HG03159 (cell line): ENCODE measurements around the gene PSMB2.

ENCODE experiments used
- ATAC-seq: cut with Tn5 transposase; IDR thresholded peaks from one replicate; pipeline ENCODE4 v1.9.1; 2021; ENCODE audit warnings: mild to moderate bottlenecking, moderate library complexity; ENCODE audit not compliant: unreplicated experiment

PSMB2 gene

GRCh38 chr1:35644204-35644603, 2.9 kb upstream of the PSMB2 start:
- no peak for ATAC-seq

- no peak for ATAC-seq
These were observed 1.2 kb upstream of the PSMB2 start for GRCh38 chr1:35642471-35642955.

GRCh38 chr1:35640380-35641232, 720 bp downstream of the PSMB2 start:
- ATAC-seq, result no peak

- ATAC-seq, result no peak
These were observed 3.9 kb downstream of the PSMB2 start for GRCh38 chr1:35637401-35637809.

GRCh38 chr1:35633547-35633946, 7.8 kb downstream of the PSMB2 start:
- ATAC-seq, result no peak

GRCh38 chr1:35631396-35631795, 9.9 kb downstream of the PSMB2 start:
- ATAC-seq, result no peak

- no peak for ATAC-seq
These were observed 12.3 kb downstream of the PSMB2 start for GRCh38 chr1:35629051-35629450.

- ATAC-seq, result no peak
These were observed 17.5 kb downstream of the PSMB2 start for GRCh38 chr1:35623832-35624231.

- no peak for ATAC-seq
These were observed 18.7 kb downstream of the PSMB2 start for GRCh38 chr1:35622510-35623178.

GRCh38 chr1:35619237-35620121, 21.8 kb downstream of the PSMB2 start:
- no peak for ATAC-seq

GRCh38 chr1:35615440-35615839, 25.9 kb downstream of the PSMB2 start:
- no peak for ATAC-seq

GRCh38 chr1:35611655-35612054, 29.7 kb downstream of the PSMB2 start:
- no peak for ATAC-seq

- no peak for ATAC-seq
These were observed 35.5 kb downstream of the PSMB2 start for GRCh38 chr1:35605867-35606182.

GRCh38 chr1:35605071-35605866, 36.1 kb downstream of the PSMB2 start:
- no peak for ATAC-seq

GRCh38 chr1:35603941-35604340, 37.4 kb downstream of the PSMB2 start:
- ATAC-seq, result no peak

GRCh38 chr1:35603468-35603867, 37.9 kb downstream of the PSMB2 start:
- ATAC-seq, result no peak

GRCh38 chr1:35600593-35600992, 40.7 kb downstream of the PSMB2 start:
- ATAC-seq, result no peak

- ATAC-seq, result no peak
These were observed 41.9 kb downstream of the PSMB2 start for GRCh38 chr1:35599411-35599810.

- no peak for ATAC-seq
These were observed 42.4 kb downstream of the PSMB2 start for GRCh38 chr1:35598895-35599294.

- ATAC-seq, result no peak
These were observed 43.5 kb downstream of the PSMB2 start for GRCh38 chr1:35597870-35598269.

GRCh38 chr1:35595684-35596083, 45.6 kb downstream of the PSMB2 start:
- no peak for ATAC-seq
